HEK293 (cell line): ENCODE measurements around the gene EXOG.

Experiments used
- CTCF ChIA-PET: fragments of 350-600 bp; formaldehyde crosslinking; extraction: SDS; loops from one replicate; lab custom pipeline; 2021; ENCODE audit warnings: antibody characterized with exemption; lab: Yijun Ruan, JAX
- POLR2A ChIA-PET: fragments of 300-600 bp; formaldehyde crosslinking; extraction: SDS; loops from one replicate; lab custom pipeline; 2020; ENCODE audit warnings: antibody characterized with exemption, inconsistent platforms; lab: Yijun Ruan, JAX
- H3K27ac ChIP-seq: fragments of 200-500 bp; sonication (Bioruptor generic); 2 replicates; pipeline ENCODE4 v1.5.1; 2014; ENCODE audit warnings: low read depth, low read length, control low read depth, inconsistent platforms; ENCODE audit errors: extremely low read depth
- H3K36me3 ChIP-seq, 2 experiments: fragments of 200-500 bp in 1 of 2; sonication (Bioruptor generic) in 1 of 2; 1 replicate in 1 of 2; 2 replicates in 1 of 2; pipeline ENCODE4 v1.5.1; 2014 to 2017; ENCODE audit warnings: inconsistent platforms in 2 of 2, low read length in 2 of 2; ENCODE audit not compliant: control insufficient read depth in 2 of 2, insufficient read depth in 1 of 2
- H3K4me1 ChIP-seq: fragments of 200-500 bp; sonication (Bioruptor generic); 2 replicates; pipeline ENCODE4 v1.5.1; 2014; ENCODE audit warnings: mild to moderate bottlenecking, low read length, inconsistent platforms; ENCODE audit not compliant: control insufficient read depth, insufficient read depth
- H3K4me3 ChIP-seq: 2 replicates; pipeline ENCODE4 v1.5.1; 2011; ENCODE audit warnings: low read depth, mild to moderate bottlenecking, control low read depth, low read length, moderate library complexity
- H3K9me3 ChIP-seq: fragments of 200-500 bp; sonication (Bioruptor generic); 2 replicates; pipeline ENCODE4 v1.5.1; 2014; ENCODE audit warnings: low read depth, low read length, inconsistent platforms; ENCODE audit not compliant: control insufficient read depth, insufficient read depth
- EGR2 ChIP-seq: fragments of 450-650 bp; formaldehyde crosslinking; IDR thresholded peaks from 2 replicates; pipeline ENCODE4 v1.5.1; 2016; ENCODE audit warnings: low read depth, missing biosample characterization, missing genetic modification characterization
- GLIS1 ChIP-seq: fragments of 450-650 bp; formaldehyde crosslinking; IDR thresholded peaks from 2 replicates; pipeline ENCODE4 v1.5.1; 2016; ENCODE audit warnings: missing biosample characterization, missing genetic modification characterization
- HOXA7 ChIP-seq: sonication (generic); formaldehyde crosslinking; IDR thresholded peaks from 2 replicates; pipeline ENCODE4 v1.8.1; 2022; ENCODE audit warnings: missing genetic modification reagents, borderline replicate concordance
- HOXD13 ChIP-seq: sonication (generic); formaldehyde crosslinking; IDR thresholded peaks from 2 replicates; pipeline ENCODE4 v1.8.0; 2022; ENCODE audit warnings: missing genetic modification reagents, borderline replicate concordance
- KLF8 ChIP-seq: fragments of 450-650 bp; formaldehyde crosslinking; IDR thresholded peaks from 2 replicates; pipeline ENCODE4 v1.5.1; 2016; ENCODE audit warnings: missing biosample characterization, missing genetic modification characterization
- OSR2 ChIP-seq: fragments of 450-650 bp; formaldehyde crosslinking; IDR thresholded peaks from 2 replicates; pipeline ENCODE4 v1.5.1; 2016; ENCODE audit warnings: missing biosample characterization, missing genetic modification characterization
- SP7 ChIP-seq: fragments of 450-650 bp; formaldehyde crosslinking; IDR thresholded peaks from 2 replicates; pipeline ENCODE4 v1.5.1; 2016; ENCODE audit warnings: missing biosample characterization, missing genetic modification characterization
- TCF7L2 ChIP-seq: IDR thresholded peaks from 2 replicates; pipeline ENCODE4 v1.6.1; 2011; ENCODE audit warnings: low read depth, mild to moderate bottlenecking, inconsistent platforms, low read length, moderate library complexity, borderline replicate concordance
- YY1 ChIP-seq: fragments of 450-650 bp; formaldehyde crosslinking; IDR thresholded peaks from 2 replicates; pipeline ENCODE4 v1.5.1; 2018; ENCODE audit warnings: missing biosample characterization, missing genetic modification characterization
- ZEB2 ChIP-seq: fragments of 450-650 bp; formaldehyde crosslinking; IDR thresholded peaks from 2 replicates; pipeline ENCODE4 v1.5.1; 2016; ENCODE audit warnings: missing biosample characterization, missing genetic modification characterization
- ZIC2 ChIP-seq: fragments of 450-650 bp; formaldehyde crosslinking; IDR thresholded peaks from 2 replicates; pipeline ENCODE4 v1.5.1; 2016; ENCODE audit warnings: missing biosample characterization, missing genetic modification characterization
- ZNF175 ChIP-seq: fragments of 450-650 bp; formaldehyde crosslinking; IDR thresholded peaks from 2 replicates; pipeline ENCODE4 v1.5.1; 2016; ENCODE audit warnings: missing biosample characterization, missing genetic modification characterization
- ZNF248 ChIP-seq: fragments of 450-650 bp; formaldehyde crosslinking; IDR thresholded peaks from 2 replicates; pipeline ENCODE4 v1.5.1; 2017; ENCODE audit warnings: missing biosample characterization, missing genetic modification characterization
- ZNF266 ChIP-seq: fragments of 450-650 bp; formaldehyde crosslinking; IDR thresholded peaks from 2 replicates; pipeline ENCODE4 v1.5.1; 2016; ENCODE audit warnings: missing biosample characterization, missing genetic modification characterization, low read depth
- ZNF449 ChIP-seq: fragments of 450-650 bp; formaldehyde crosslinking; IDR thresholded peaks from 2 replicates; pipeline ENCODE4 v1.5.1; 2017; ENCODE audit warnings: missing biosample characterization, mild to moderate bottlenecking, missing genetic modification characterization, moderate library complexity
- ZNF48 ChIP-seq: fragments of 450-650 bp; formaldehyde crosslinking; IDR thresholded peaks from 2 replicates; pipeline ENCODE4 v1.5.1; 2016; ENCODE audit warnings: missing biosample characterization, missing genetic modification characterization
- ZNF596 ChIP-seq: fragments of 450-650 bp; IDR thresholded peaks from 2 replicates; pipeline ENCODE4 v1.5.0; 2018; ENCODE audit warnings: missing biosample characterization, mild to moderate bottlenecking, missing genetic modification characterization, moderate library complexity
- ZNF624 ChIP-seq: fragments of 450-650 bp; formaldehyde crosslinking; IDR thresholded peaks from 2 replicates; pipeline ENCODE4 v1.5.1; 2017; ENCODE audit warnings: missing biosample characterization, missing genetic modification characterization
- ZNF626 ChIP-seq: fragments of 450-650 bp; sonication (Bioruptor Pico); formaldehyde crosslinking; IDR thresholded peaks from 2 replicates; pipeline ENCODE4 v1.5.1; 2018; ENCODE audit warnings: missing biosample characterization, missing genetic modification characterization, inconsistent platforms
- ZNF768 ChIP-seq: fragments of 450-650 bp; formaldehyde crosslinking; IDR thresholded peaks from 2 replicates; pipeline ENCODE4 v1.5.1; 2018; ENCODE audit warnings: missing biosample characterization, mild to moderate bottlenecking, missing genetic modification characterization
- ZNF776 ChIP-seq: fragments of 450-650 bp; formaldehyde crosslinking; IDR thresholded peaks from 2 replicates; pipeline ENCODE4 v1.5.0; 2017; ENCODE audit warnings: missing biosample characterization, missing genetic modification characterization, borderline replicate concordance
- ZNF843 ChIP-seq: fragments of 450-650 bp; formaldehyde crosslinking; IDR thresholded peaks from 2 replicates; pipeline ENCODE4 v1.5.1; 2016; ENCODE audit warnings: missing biosample characterization, missing genetic modification characterization
- ZXDB ChIP-seq: fragments of 450-650 bp; formaldehyde crosslinking; IDR thresholded peaks from 2 replicates; pipeline ENCODE4 v1.5.1; 2016; ENCODE audit warnings: missing biosample characterization, missing genetic modification characterization
- TF ChIP-seq, protein P1 (sequence below): fragments of 450-650 bp; formaldehyde crosslinking; IDR thresholded peaks from 2 replicates; pipeline ENCODE4 v1.5.1; 2017; ENCODE audit warnings: missing biosample characterization, missing genetic modification characterization
- TF ChIP-seq, protein P2 (sequence below): fragments of 450-650 bp; formaldehyde crosslinking; IDR thresholded peaks from 2 replicates; pipeline ENCODE4 v1.5.1; 2016; ENCODE audit warnings: missing biosample characterization, missing genetic modification characterization
- TF ChIP-seq, protein P3 (sequence below): fragments of 450-650 bp; formaldehyde crosslinking; IDR thresholded peaks from 2 replicates; pipeline ENCODE4 v1.5.1; 2016; ENCODE audit warnings: missing biosample characterization, missing genetic modification characterization

Gene EXOG

DNA sequence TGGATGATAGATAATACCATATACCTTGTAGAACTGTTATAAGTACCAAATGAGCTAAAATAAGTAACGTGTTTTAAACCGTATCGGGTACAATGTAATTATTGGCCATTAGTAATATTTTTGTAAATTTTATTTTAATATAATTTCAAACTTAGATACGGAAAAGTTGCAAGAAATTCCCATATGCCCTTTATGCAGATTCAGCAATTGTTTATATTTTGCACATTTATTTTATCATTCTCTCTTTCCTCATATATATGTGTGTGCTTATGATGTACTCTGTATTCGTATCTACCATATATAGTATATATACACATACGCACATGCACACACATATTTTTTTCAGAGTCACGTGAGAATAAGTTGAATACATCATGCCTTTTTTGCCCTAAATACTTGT lies 38.5 kb downstream of the EXOG start:
- TF ChIP-seq ZNF776 = no peak
- TF ChIP-seq ZEB2 (tag by site-specific recombination) = no peak
- TF ChIP-seq ZNF624 (tag by site-specific recombination) = no peak

GRCh38 chr3:38536671-38537070 lies 40.5 kb downstream of the EXOG start:
- no peaks in the 10 kb centered on the region for H3K9me3 ChIP-seq
- TF ChIP-seq ZNF626 (tag by site-specific recombination) (no peak), HOXA7 (CRISPR knock-in tag) (no peak), ZNF449 (no peak), ZNF175 (no peak), OSR2 (tag by site-specific recombination) (no peak), SP7 (tag by site-specific recombination) (no peak), ZNF248 (tag by site-specific recombination) (no peak), ZNF266 (no peak)
- H3K36me3 ChIP-seq = no peaks in the 10 kb centered on the region
- H3K4me3 ChIP-seq = no peak overlapping the region
- CTCF ChIA-PET = no interaction called here
- POLR2A ChIA-PET = no interaction called here
- H3K27ac ChIP-seq = no peak overlapping the region
- no peaks in the 10 kb centered on the region for H3K4me1 ChIP-seq

More for the DNA sequence above, 38.5 kb downstream of the EXOG start:
- H3K27ac ChIP-seq = no peak overlapping the region
- POLR2A ChIA-PET = no interaction called here
- H3K4me1 ChIP-seq = no peaks in the 10 kb centered on the region
- no peak overlapping the region for H3K4me3 ChIP-seq
- CTCF ChIA-PET = interaction anchor here (0.7 to 1.3 kb wide), 2 partner anchors 13 to 301 kb away, joined by 3 to 7 read pairs; no protein-coding TSS in a partner anchor
- H3K9me3 ChIP-seq = no peaks in the 10 kb centered on the region
- H3K36me3 ChIP-seq = peaks cover 0 to 5% of the 10 kb centered on the region in 2 experiments; a peak in 1 of 3 replicates

DNA sequence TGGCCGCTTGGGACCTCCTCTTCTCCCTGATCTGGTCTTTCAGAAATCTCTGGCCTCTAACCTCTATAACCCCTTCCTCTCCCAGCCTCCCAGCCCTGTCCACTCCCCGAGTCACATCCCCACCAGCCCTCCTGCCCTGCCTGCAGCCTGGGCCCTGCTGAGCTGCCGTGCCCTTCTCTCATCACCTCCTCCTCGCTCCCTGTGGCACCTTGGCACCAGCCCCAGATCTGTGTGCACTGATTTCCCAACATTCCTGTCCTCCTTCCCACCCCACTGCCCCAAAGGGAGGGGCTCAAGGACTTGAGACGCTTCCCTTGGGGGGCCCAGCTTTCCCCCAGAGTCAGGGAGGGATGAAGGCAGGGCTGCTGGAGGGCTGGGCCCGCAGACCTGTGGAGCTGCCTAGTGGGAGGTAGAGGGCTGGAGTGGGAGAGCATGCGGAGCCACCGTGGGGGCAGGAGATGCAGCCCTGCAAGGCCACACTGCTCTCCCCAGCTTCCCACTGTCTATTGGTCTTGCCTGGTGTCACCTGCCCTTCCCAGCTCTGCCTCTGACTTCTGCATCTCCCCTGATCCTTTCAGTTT lies 42.7 kb downstream of the EXOG start:
- POLR2A ChIA-PET = no interaction called here
- Histone ChIP-seq H3K27ac (no peak overlapping the region), H3K4me3 (no peak overlapping the region), H3K4me1 (no peaks in the 10 kb centered on the region), H3K9me3 (no peaks in the 10 kb centered on the region), H3K36me3 (no peaks in the 10 kb centered on the region)
- CTCF ChIA-PET = interaction anchor here (0.8 to 1.0 kb wide), 2 partner anchors 17 to 18 kb away, joined by 4 to 6 read pairs; no protein-coding TSS in a partner anchor
- TF ChIP-seq ZNF596 (tag by site-specific recombination) = no peak
- TF ChIP-seq GLIS1 (tag by site-specific recombination) = peak; percentile 58
- no peak for TF ChIP-seq ZXDB (tag by site-specific recombination)
- TF ChIP-seq, protein P1, sequence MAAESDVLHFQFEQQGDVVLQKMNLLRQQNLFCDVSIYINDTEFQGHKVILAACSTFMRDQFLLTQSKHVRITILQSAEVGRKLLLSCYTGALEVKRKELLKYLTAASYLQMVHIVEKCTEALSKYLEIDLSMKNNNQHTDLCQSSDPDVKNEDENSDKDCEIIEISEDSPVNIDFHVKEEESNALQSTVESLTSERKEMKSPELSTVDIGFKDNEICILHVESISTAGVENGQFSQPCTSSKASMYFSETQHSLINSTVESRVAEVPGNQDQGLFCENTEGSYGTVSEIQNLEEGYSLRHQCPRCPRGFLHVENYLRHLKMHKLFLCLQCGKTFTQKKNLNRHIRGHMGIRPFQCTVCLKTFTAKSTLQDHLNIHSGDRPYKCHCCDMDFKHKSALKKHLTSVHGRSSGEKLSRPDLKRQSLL (tag by site-specific recombination) = no peak
- no peak for TF ChIP-seq ZNF843 (tag by site-specific recombination)
- TF ChIP-seq TCF7L2 = no peak
- no peak for TF ChIP-seq YY1 (tag by site-specific recombination)
- TF ChIP-seq ZNF768 (tag by site-specific recombination) = no peak
- TF ChIP-seq, protein P2, sequence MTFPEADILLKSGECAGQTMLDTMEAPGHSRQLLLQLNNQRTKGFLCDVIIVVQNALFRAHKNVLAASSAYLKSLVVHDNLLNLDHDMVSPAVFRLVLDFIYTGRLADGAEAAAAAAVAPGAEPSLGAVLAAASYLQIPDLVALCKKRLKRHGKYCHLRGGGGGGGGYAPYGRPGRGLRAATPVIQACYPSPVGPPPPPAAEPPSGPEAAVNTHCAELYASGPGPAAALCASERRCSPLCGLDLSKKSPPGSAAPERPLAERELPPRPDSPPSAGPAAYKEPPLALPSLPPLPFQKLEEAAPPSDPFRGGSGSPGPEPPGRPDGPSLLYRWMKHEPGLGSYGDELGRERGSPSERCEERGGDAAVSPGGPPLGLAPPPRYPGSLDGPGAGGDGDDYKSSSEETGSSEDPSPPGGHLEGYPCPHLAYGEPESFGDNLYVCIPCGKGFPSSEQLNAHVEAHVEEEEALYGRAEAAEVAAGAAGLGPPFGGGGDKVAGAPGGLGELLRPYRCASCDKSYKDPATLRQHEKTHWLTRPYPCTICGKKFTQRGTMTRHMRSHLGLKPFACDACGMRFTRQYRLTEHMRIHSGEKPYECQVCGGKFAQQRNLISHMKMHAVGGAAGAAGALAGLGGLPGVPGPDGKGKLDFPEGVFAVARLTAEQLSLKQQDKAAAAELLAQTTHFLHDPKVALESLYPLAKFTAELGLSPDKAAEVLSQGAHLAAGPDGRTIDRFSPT (tag by site-specific recombination) = no peak
- TF ChIP-seq ZNF48 (tag by site-specific recombination) = no peak
- TF ChIP-seq ZIC2 (tag by site-specific recombination) = peak; percentile 98
- TF ChIP-seq KLF8 = no peak
- TF ChIP-seq, protein P3, sequence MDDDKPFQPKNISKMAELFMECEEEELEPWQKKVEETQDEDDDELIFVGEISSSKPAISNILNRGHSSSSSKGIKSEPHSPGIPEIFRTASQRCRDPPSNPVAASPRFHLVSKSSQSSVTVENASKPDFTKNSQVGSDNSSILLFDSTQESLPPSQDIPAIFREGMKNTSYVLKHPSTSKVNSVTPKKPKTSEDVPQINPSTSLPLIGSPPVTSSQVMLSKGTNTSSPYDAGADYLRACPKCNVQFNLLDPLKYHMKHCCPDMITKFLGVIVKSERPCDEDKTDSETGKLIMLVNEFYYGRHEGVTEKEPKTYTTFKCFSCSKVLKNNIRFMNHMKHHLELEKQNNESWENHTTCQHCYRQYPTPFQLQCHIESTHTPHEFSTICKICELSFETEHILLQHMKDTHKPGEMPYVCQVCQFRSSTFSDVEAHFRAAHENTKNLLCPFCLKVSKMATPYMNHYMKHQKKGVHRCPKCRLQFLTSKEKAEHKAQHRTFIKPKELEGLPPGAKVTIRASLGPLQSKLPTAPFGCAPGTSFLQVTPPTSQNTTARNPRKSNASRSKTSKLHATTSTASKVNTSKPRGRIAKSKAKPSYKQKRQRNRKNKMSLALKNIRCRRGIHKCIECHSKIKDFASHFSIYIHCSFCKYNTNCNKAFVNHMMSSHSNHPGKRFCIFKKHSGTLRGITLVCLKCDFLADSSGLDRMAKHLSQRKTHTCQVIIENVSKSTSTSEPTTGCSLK (tag by site-specific recombination) = no peak
- TF ChIP-seq EGR2 (tag by site-specific recombination) = peak; percentile 50; the same call in 1 of the 2 replicates
- no peak for TF ChIP-seq HOXD13
